HG03025 (cell line): ENCODE data around the gene URGCP.
A peak's percentile ranks its signal among the peaks of the same experiment; 100 is the strongest.
"Not testable (repeated sequence)": the region's sequence is repeated elsewhere in the genome, so short reads cannot be mapped to it uniquely, and the experiment has no call there.

Experiments used
- ATAC-seq: cut with Tn5 transposase; IDR thresholded peaks from one replicate; pipeline ENCODE4 v1.9.1; 2021; ENCODE audit warnings: mild to moderate bottlenecking, moderate library complexity; ENCODE audit not compliant: unreplicated experiment, low FRiP score

Gene URGCP

GRCh38 chr7:43844257-43844656 lies 62.1 kb downstream of the URGCP start:
- ATAC-seq: no peak

DNA sequence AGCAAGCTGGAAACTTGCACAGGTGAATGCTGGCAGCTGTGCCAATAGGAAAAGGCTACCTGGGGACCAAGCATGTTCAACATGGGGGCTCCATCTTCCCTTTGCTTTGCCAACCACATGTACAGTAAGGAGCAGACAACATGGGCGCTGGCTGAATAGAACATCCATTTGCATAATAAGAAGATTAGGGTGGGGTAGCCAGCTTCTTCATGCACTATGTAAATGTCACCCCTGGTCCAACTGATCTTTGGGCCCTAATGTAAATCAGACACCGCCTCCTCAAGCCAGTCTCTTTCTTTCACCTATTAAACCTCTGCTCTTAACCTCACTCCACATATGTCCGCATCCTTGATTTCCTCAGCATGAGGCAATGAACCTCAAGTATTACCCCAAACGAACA lies 63.1 kb downstream of the URGCP start:
- ATAC-seq: no peak

DNA sequence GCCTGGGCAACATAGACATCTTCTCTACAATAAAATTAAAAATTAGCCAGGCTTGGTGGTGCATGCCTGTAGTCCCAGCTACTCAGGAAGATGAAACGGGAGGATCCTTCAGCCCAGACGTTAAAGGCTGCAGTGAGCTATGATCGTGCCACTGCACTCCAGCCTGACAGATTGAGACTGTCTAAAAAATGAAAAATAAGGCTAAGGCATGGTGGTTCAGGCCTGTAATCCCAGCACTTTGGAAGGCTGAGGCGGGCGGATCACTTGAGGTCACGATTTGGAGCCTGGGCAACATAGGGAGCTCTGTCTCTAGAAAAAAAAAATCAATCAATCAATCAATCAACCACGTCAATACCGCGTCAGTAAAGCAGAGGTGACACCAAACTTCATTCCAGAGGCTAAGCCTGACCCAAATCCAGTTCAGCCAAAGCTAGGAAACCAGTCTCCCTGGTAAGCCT lies 68.2 kb downstream of the URGCP start:
- no peak for ATAC-seq

GRCh38 chr7:43834463-43835251 lies 71.7 kb downstream of the URGCP start:
- ATAC-seq: peak; percentile 43

DNA sequence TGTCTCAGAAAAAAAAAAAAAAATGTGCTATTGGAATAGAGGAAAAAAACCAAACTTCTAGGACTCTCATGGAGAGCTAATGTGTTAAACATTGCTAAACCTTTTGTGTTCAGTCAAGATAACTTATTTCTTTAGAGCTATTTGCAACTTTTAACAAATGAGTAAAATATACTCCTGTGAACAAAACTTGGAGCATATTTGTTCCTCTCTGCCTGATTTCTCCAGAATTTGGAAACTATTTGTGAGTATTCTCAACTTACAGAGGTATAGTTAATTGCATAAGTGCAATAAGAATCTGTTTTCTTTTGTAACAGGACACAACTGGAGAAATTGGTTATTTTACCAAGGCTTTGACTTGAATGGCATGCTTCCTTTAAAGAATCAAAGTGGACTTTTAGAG lies 75.5 kb downstream of the URGCP start:
- not testable (repeated sequence) for ATAC-seq
